ENCODE measurements around the gene DCTN1.

GRCh38 chr2:74378007-74378406, 2.1 kb downstream of the DCTN1 start:
- TF ChIP-seq CTCF (IDR thresholded peaks at IDR 0.05), result no peak
- no peak for TF ChIP-seq EZH2 (IDR thresholded peaks at IDR 0.05)
